Measurements from ENCODE around the gene AUH. TPM values are rescaled to one million over a fixed set of nuclear protein-coding genes. Genes with fewer than 3 reads are reported as not detected.

Gene AUH
- polyA plus RNA-seq, 1 donor from 2014 or later = 42.6 TPM

DNA sequence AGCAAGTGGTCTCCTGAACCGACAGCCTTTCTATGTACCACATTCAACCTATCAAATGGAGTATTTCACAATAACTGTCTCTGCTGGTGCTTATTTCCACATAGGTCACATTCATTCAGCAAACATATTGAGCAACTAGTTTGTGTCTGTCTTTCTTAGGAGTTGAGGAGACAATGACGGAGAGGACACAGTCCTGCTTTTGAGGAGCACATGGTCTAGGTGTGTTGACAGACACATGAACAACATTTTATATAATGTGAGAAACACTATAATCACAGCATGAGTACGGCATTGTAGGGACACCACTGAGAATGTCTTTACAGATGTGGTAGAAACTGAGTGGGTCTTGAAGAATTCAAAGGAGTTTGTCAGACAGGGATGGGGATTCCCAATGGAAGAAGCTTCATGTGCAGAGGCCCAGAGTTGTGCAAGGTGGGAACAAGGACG, 33.4 kb upstream of the AUH start:
- Histone ChIP-seq H3K4me3 (ENCODE audit: low read length) (no peak overlapping the region), H3K9ac (ENCODE audit: low read length) (no peak overlapping the region), H2AFZ (ENCODE audit: low read depth, low read length) (no peak overlapping the region), H3K9me3 (ENCODE audit: low read length) (no peaks in the 10 kb centered on the region), H3K4me2 (ENCODE audit: low read length) (no peak overlapping the region), H3K79me2 (replicated peaks; ENCODE audit: insufficient read depth, low read length) (no peaks in the 10 kb centered on the region), H3F3A (ENCODE audit: insufficient read depth, low read length, poor library complexity, severe bottlenecking) (no peaks in the 10 kb centered on the region), H3K27ac (ENCODE audit: low read length) (no peak overlapping the region), H3K36me3 (ENCODE audit: insufficient read depth, low read length) (no peaks in the 10 kb centered on the region), H4K20me1 (ENCODE audit: insufficient read depth) (no peaks in the 10 kb centered on the region), H3K27me3 (ENCODE audit: insufficient read depth, low read depth, low read length) (no peaks in the 10 kb centered on the region), H3K9me2 (ENCODE audit: insufficient read depth, low read length) (no peaks in the 10 kb centered on the region)
- TF ChIP-seq CTCF (IDR thresholded peaks at IDR 0.05; ENCODE audit: poor library complexity, severe bottlenecking) (no peak), SMC3 (conservative IDR thresholded peaks at IDR 0.05; ENCODE audit: poor library complexity) (no peak)

GRCh38 chr9:91393826-91394225, 32.1 kb upstream of the AUH start:
- Histone ChIP-seq H3K4me2 (ENCODE audit: low read length) (no peak overlapping the region), H3K4me3 (ENCODE audit: low read length) (no peak overlapping the region), H3K9ac (ENCODE audit: low read length) (no peak overlapping the region), H3K9me2 (ENCODE audit: insufficient read depth, low read length) (no peaks in the 10 kb centered on the region), H2AFZ (ENCODE audit: low read depth, low read length) (no peak overlapping the region), H4K20me1 (ENCODE audit: insufficient read depth) (no peaks in the 10 kb centered on the region), H3K9me3 (ENCODE audit: low read length) (no peaks in the 10 kb centered on the region), H3K36me3 (ENCODE audit: insufficient read depth, low read length) (no peaks in the 10 kb centered on the region), H3K79me2 (replicated peaks; ENCODE audit: insufficient read depth, low read length) (no peaks in the 10 kb centered on the region), H3K27me3 (ENCODE audit: insufficient read depth, low read depth, low read length) (no peaks in the 10 kb centered on the region), H3K27ac (ENCODE audit: low read length) (no peak overlapping the region), H3F3A (ENCODE audit: insufficient read depth, low read length, poor library complexity, severe bottlenecking) (no peaks in the 10 kb centered on the region)
- no peak for TF ChIP-seq REST (IDR thresholded peaks at IDR 0.05; ENCODE audit: borderline replicate concordance)
- TF ChIP-seq RAD21 (conservative IDR thresholded peaks at IDR 0.05) = no peak
- TF ChIP-seq EP300 (conservative IDR thresholded peaks at IDR 0.05; ENCODE audit: poor library complexity, severe bottlenecking) = no peak
- no peak for TF ChIP-seq TAF1 (IDR thresholded peaks at IDR 0.05; ENCODE audit: low read depth)
- TF ChIP-seq POLR2AphosphoS5 (IDR thresholded peaks at IDR 0.05) = no peak
- TF ChIP-seq SMC3 (conservative IDR thresholded peaks at IDR 0.05; ENCODE audit: poor library complexity) = no peak
- no peak for TF ChIP-seq EZH2 (IDR thresholded peaks at IDR 0.05; ENCODE audit: borderline replicate concordance, insufficient read depth, low read length, poor library complexity, severe bottlenecking)
- TF ChIP-seq CTCF (IDR thresholded peaks at IDR 0.05; ENCODE audit: poor library complexity, severe bottlenecking) = no peak
- TF ChIP-seq MXI1 (conservative IDR thresholded peaks at IDR 0.05; ENCODE audit: poor library complexity, severe bottlenecking) = no peak
